Stimulated activated CD4-positive, alpha-beta T cell treated with anti-CD3 and anti-CD28 coated beads, Interleukin-2, amount 100 ng/mL, for 48 hours (primary cell): ENCODE measurements around the gene SLC26A11.
"Not testable (repeated sequence)": the region's sequence is repeated elsewhere in the genome, so short reads cannot be mapped to it uniquely, and the experiment has no call there.

Source experiments
- DNase-seq, 2 donors: peaks; one replicate each; pipeline ENCODE4 v3.0.0-alpha.2; 2020

Gene SLC26A11

DNA sequence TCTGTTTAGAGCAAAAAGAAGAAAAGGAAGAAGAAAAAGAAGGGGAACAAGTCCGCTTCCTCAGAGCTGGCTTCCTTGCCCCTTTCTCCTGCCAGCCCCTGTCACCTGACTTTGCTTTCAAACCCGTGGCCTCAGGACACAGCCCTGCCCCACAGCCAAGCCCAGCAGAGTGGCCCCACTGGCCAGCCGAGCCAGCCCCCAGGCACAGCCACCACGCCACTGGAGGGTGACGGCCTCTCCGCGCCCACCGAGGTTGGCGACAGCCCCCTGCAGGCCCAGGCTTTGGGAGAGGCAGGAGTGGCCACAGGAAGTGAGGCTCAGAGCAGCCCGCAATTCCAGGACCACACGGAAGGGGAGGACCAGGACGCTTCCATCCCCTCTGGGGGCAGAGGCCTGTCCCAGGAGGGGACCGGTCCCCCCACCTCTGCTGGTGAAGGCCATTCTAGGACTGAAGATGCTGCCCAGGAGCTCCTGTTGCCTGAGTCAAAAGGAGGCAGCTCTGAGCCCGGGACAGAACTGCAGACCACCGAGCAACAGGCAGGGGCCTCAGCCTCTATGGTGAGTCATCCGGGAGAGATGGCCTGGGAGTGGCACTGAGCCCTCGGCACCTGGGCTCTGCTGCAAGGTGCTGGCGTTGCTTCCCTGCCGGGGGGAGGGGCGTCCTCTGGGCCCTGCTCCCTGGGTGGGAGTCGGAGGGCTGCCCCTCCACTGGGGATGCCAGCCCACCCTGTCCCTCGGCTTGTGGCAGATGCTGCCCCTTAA is 67.8 kb downstream of the SLC26A11 start:
- DNase-seq = no peak

GRCh38 chr17:80289616-80290015 is 69.4 kb downstream of the SLC26A11 start:
- no peak for DNase-seq

DNA sequence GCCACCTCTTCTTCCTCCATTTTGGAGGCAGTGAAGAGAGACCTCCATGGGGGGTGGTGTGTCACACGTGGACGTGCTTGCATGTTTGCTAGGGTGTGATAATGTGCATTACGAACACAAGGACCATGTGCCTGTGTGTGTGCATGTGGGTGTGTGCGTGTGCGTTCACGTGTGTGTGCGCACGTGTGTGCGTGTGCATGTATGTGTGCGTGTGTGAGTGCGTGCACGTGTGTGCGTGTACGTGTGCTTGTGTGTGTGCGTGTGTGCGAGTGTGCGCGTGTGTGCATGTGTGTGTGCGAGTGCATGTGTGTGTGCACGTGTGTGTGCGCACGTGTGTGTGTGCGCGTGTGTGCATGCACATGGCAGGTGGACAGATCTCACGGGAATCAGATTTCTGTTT is 69.9 kb downstream of the SLC26A11 start:
- DNase-seq = no peak

DNA sequence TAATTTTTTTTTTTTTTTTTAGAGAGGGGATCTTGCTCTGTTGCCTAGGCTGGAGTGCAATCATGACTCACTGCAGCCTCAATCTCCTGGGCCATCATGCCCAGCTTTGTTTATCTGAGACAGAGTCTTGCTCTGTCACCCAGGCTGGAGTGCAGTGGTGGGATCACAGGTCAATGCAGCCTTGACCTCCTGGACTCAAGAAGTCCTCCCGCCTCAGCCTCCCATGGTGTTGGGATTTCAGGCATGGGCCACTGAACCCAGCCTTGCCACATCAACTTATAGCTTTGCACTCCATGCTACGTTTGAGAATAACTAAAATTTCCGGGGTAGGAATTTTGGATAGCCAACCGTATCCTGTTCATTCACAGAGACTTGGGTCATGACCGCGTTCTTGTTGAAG is 71.0 kb downstream of the SLC26A11 start:
- DNase-seq = no peak

- DNase-seq = no peak
Observed at GRCh38 chr17:80291691-80292487, 71.7 kb downstream of the SLC26A11 start.

DNA sequence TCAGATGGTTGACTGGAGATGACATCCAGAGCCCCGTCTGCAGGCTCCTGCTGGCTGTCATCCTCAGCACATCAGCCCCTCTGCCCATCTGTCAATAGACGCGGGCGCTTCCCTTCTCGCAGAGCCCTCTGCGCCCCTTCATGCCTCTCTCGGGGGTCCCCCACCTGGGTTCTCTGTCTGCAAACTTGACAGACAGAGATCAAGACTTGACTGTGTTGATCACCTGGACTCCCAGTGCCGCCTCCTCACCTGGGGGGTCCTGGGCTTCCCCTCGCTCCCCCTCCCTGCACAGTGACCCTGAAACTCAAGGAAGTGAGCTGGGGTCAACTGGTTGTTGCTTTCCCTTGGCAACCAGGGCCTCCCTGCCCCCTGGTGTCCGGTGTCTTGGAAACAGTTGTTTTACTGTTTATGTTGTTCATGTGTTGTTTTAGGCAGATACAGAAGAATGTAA is 72.3 kb downstream of the SLC26A11 start:
- no peak for DNase-seq

DNA sequence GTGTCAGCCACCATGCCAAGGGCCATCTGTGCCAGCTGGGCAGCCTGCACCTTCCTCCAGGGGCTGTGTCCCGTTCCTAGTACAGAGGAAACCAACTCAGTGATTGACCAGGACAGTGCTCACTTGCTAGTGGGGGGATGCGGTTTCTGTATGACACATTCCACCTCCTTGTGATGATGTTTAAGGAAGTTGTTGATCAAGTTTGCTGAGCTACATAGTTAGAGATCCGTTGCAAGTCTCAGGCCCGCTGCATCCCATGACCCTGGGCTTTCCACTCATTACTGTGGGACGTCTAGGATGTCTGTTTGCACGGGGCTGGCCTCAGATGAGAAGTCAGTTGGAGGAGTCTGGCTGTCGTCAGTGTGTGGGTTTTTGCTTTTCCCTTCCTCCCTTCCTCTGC is 74.0 kb downstream of the SLC26A11 start:
- no peak for DNase-seq

- no peak for DNase-seq
Observed at GRCh38 chr17:80294653-80295052, 74.4 kb downstream of the SLC26A11 start.

DNA sequence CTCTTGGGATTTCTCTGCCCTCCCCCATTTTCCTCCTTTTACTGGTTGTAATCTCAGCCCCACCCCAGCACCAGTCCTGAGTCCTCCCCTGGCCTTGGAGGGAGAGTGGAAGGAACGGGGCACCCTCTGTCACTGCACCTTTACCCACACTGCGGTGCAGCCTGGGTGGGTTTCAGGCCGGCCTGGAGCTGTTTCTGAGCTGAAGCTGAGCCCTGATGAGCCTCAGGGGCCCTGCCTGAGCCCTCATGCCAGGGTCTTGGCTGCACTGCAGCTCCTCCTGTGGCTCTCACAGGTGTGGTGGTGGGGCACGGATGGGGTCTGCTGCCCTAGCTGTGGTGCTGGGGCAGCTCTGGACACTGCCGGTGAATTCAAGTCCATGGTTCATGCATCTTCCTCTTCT is 74.9 kb downstream of the SLC26A11 start:
- no peak for DNase-seq

DNA sequence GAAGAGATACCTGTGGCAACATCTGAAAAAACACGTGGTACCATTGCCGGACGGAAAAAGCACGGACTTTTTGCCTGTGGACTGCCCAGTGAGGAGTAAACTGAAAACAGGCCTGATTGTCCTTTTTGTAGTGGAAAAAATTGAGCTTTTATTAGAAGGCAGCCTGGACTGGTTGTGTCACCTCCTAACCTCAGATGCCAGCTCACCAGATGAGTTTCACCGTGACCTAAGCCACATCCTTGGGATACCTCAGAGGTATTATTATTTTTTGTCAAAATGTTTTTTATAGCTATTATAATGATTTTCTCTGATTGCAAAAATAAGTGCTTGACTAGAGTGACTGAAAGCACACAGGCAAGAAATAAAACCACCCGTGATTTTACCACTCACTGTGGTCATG is 75.3 kb downstream of the SLC26A11 start:
- no peak for DNase-seq

DNA sequence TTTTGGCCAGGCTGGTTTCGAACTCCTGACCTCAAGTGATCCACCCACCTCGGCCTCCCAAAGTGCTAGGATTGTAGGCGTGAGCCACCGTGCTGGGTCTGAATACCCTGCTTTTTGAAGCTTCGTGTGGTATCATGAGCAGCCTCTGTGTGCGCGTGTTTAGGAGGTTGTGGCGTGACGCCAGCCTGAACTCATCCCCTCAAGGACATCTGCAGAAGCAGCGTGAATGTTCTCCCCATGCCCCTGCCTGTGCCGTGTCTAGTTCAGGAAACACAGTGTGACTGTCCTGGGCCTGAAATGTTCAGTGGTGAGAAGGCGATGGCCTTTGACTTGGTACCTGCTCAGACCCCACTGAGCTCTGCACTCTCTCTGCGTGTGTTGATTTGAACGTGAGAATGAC is 76.0 kb downstream of the SLC26A11 start:
- no peak for DNase-seq

- no peak for DNase-seq
Observed at GRCh38 chr17:80297996-80298560, 77.9 kb downstream of the SLC26A11 start.

DNA sequence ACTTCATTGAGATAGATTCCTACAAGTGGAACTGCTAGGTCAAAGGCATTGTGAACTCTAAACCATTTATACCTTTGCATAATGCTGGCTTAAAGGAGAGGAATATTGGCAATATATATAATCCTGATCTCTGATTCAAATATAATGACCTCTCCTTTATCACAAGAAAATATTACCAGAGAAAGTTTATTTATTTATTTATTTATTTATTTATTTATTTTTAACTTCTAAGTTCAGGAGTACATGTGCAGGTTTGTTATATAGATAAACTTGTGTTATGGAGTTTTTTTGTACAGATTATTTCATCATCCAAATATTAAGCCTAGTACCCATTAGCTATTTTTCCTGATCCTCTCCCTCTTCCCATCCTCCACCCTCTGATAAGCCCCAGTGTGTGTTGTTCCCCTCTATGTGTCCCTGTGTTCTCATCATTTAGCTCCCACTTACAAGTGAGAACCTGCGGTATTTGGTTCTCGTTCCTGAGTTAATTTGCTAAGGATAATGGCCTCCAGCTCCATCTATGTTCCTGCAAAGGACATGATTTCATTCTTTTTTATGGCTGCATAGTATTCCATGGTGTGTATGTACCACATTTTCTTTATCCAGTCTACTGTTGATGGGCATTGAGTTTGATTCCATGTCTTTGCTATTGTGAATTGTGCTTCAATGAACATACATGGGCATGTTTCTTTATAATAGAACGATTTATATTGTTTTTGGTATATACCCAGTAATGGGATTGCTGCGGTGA is 79.3 kb downstream of the SLC26A11 start:
- DNase-seq = not testable (repeated sequence)

DNA sequence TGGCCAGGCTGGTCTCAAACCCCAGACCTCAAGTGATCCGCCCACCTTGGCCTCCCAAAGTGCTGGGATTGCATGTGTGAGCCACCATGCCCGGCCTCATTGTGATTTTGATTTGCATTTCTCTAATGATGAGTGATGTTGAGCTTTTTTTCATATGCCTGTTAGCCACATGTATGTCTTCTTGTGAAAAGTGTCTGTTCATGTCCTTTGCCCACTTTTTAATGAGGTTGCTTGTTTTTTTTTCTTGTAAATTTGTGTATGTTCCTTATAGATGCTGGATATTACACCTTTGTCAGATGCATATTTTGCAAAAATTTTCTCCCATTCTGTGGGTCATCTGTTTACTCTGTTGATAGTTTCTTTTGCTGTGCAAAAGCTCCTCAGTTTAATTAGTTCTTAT is 80.5 kb downstream of the SLC26A11 start:
- DNase-seq = not testable (repeated sequence)
